Endometrium (tissue), 2 donors: ENCODE data around the gene BCL7A.
"Not testable (repeated sequence)": the region's sequence is repeated elsewhere in the genome, so short reads cannot be mapped to it uniquely, and the experiment has no call there.

Experiments used
- FAIRE-seq: peaks from 2 replicates; lab custom pipeline; 2012; peaks lifted over from hg19 to GRCh38; lab: Jason Lieb, UNC
- donor health status: control.
- donor health status: control.

Gene BCL7A

DNA sequence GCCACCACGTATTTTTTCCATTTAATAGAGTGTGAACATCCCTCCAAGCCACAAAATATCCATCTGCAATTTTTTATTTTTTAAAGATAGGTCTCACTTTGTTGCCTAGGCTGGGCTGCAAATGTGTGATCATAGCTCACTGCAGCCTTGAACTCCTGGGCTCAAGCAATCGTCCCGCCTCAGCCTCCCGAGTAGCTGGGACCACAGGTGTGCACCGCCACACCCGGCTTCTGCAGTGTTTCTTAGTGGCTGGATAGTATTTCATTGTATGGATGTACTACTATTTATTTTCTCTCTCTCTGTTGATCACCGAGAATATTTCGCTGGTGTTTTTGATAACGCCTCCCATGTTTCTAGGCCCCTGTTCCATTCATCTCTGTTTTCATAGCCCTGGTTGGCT is 74.3 kb downstream of the BCL7A start:
- no peak for FAIRE-seq

DNA sequence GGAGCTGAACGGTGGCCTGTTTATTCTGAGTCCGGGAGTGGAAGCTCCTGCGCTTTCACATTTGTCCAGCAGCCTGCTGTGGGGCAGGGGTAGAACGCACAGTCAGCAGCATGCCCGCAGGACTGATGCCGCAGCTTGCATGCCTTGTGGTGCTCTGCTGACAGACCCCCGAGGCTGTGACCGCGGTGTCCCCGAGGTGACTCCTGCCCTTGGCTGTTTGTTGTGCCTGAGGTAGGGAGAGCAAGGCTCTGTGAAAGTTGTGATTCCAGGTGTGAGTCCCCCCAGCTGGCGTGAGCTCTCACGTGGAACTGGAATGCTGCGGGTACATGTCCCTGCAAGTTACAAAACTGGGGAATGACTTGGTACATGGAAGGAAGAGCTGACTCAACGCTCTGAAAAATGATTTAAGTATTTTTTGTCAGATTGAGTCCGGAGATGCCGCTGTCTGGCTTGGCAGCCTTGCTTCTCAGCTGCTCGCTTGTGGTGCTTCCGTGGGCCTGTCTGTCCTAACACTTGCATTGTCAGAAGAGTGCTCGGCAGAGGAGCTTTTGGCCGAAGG is 75.0 kb downstream of the BCL7A start:
- no peak for FAIRE-seq

- FAIRE-seq = no peak
These were observed 75.9 kb downstream of the BCL7A start for GRCh38 chr12:122097584-122097926.

- FAIRE-seq = no peak
These were observed 76.5 kb downstream of the BCL7A start for GRCh38 chr12:122097927-122098756.

DNA sequence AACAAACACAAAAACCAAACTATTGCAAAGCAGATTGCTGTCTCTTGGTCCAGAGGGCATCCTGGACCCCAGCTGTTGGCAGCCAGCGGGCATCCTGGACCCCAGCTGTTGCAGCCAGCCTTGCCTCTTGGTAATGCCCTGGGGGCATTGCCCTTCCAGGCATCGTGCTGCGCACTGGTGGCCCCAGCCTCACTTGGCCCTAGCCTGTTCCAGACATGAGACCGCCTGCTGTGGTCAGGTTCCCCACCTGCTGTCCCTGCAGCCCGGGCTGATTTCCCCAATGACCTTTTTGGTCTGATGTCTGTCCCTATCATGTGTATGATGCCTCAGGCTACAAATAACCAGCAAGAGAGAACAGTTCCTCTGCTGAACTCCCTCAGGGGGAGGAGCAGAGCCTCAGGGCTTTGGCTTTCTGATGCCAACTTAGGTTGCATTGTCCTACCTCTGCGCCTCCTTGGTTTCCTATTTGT is 77.6 kb downstream of the BCL7A start:
- no peak for FAIRE-seq

DNA sequence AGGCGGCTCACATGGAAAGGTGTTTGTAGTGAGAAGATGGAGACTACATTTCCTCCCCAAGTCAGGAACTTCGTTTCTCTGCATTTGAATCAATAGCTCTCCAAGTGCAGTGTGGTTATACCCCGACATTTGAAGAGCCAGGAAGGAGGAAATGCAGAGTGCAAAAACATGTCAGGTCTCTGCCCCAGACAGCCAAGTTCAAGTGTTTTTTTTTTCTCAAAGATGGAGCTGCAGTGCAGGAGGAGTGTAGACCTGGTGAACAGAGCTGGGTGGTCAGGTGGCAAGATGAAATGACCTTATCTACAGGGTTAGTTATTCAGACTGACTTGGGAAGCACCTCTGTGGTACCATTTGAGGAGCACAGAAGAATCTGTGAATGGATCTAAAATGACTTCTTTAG is 78.2 kb downstream of the BCL7A start:
- no peak for FAIRE-seq

DNA sequence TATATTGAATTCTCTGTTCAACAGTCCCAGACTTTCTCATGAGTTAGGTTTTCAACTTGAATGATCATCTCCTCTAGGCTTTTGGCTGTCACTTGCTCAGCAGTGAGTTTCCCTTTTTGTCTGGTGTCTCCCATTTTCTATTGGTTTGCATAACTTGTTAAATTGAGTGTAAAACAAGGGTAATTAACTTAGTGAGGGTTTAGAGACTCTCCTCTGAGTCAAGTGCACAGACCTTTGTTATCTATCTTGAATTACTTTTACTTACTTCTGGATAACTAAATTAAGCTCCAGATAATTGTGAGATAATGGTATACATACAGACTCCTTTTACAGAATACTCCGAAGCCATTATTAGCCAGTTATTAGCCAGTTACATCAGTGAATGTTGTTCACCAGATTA is 78.9 kb downstream of the BCL7A start:
- FAIRE-seq = no peak

- FAIRE-seq = no peak
These were observed 80.6 kb downstream of the BCL7A start for GRCh38 chr12:122102331-122102730.

DNA sequence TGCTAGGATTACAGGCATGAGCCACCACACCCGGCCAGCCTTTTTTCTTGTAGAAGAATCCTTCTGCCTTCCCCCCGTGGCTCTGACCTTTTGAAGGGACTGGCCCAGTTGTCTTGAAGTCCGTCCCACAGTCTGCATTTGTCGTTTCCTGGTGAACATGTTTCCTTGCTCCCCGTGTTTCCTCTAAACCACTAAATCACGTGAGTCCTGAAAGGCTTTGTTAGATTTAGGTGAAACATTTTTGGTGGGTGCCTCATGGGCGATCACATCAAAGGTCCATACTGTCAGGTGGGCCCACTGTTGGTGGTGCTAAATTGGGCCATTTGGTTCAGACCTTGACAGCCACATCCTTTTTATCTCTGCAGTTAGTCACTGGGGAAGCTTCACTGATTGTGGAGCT is 83.2 kb downstream of the BCL7A start:
- no peak for FAIRE-seq

- FAIRE-seq = not testable (repeated sequence)
These were observed 83.8 kb downstream of the BCL7A start for GRCh38 chr12:122105496-122105895.

DNA sequence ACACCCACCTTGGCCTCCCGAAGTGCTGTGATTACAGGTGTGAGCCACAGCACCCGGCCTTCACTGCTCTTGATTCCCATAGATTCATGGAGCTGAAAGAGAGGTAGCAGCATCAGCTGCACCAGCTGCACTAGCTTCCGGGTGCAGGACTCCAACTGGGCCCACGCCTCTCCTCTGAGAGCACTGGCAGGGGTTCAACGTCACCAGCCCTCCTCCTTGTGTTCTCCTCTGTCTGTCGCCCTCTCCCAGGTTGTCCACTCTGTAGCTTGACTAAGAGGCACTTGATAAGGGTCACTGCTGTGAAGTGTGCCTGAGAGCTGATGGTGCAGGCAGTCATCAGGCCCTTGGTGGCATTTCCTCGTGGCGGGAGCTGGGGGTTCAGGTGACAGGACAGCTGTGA is 85.2 kb downstream of the BCL7A start:
- no peak for FAIRE-seq

GRCh38 chr12:122107261-122107660 is 85.6 kb downstream of the BCL7A start:
- FAIRE-seq = no peak

DNA sequence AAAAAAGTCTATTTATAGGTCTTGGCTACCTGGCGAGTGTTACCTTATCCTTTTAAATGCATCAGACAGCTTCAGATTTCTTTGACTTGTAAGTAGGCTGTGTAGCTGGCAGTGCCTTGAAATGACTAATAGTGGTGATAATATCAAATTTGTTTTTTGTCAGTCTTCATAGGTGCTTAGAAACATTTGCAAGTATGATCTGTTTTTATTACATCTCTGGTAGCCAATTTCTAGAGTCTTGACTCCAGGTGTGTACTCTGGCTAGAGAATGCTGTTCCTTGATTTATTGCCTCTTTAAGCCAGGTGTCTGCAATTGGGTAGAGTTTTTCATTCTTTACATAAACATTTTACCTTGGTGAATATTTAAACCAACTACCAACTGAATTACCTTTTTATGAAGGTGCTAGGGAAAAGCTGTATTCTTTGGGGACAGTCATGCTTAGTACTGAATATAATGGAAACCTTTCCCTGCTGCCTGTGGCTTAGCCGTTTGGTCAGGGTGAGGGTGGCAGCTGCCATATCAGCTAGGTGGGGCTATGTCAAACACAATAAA is 89.5 kb downstream of the BCL7A start:
- FAIRE-seq = no peak
